ENCODE results near the gene NIT2. TPM values are rescaled to one million over a fixed set of nuclear protein-coding genes. Genes with fewer than 3 reads are reported as not detected.
A peak's percentile ranks its signal among the peaks of the same experiment; 100 is the strongest.
"Not testable (repeated sequence)": the region's sequence is repeated elsewhere in the genome, so short reads cannot be mapped to it uniquely, and the experiment has no call there.

Gene NIT2
- 3.4 and 6.8 TPM in 2 replicates for total RNA-seq

GRCh38 chr3:100334488-100335351, at the start of gene NIT2:
TSS of gene NIT2 (plus strand) at chr3:100334757. CDS start at chr3:100334792, 35 bp downstream.
- DNase-seq (ENCODE audit: low read depth in 2 of 2): peak; percentile 80 to 86

- DNase-seq (ENCODE audit: low read depth in 2 of 2): no peak
Observed at GRCh38 chr3:100288288-100288894, 46.2 kb upstream of the NIT2 start.

GRCh38 chr3:100289339-100289738, 45.2 kb upstream of the NIT2 start:
- DNase-seq (ENCODE audit: low read depth in 2 of 2): peak; percentile 65 to 70

- no peak for DNase-seq (ENCODE audit: low read depth in 2 of 2)
Observed at GRCh38 chr3:100295089-100295488, 39.5 kb upstream of the NIT2 start.

GRCh38 chr3:100297784-100298183, 36.8 kb upstream of the NIT2 start:
- peak in 1 of 2 donors; percentile 53 for DNase-seq (ENCODE audit: low read depth in 2 of 2)

GRCh38 chr3:100299016-100299415, 35.5 kb upstream of the NIT2 start:
- DNase-seq (ENCODE audit: low read depth in 2 of 2): peak; percentile 28 to 89

- DNase-seq (ENCODE audit: low read depth in 2 of 2): no peak
Observed at GRCh38 chr3:100306695-100307094, 27.9 kb upstream of the NIT2 start.

GRCh38 chr3:100310355-100310965, 24.1 kb upstream of the NIT2 start:
- DNase-seq (ENCODE audit: low read depth in 2 of 2): no peak

GRCh38 chr3:100311011-100311410, 23.5 kb upstream of the NIT2 start:
- DNase-seq (ENCODE audit: low read depth in 2 of 2): no peak

GRCh38 chr3:100316641-100317069, 17.9 kb upstream of the NIT2 start:
- DNase-seq (ENCODE audit: low read depth in 2 of 2): peak; percentile 67 to 77

- no peak for DNase-seq (ENCODE audit: low read depth in 2 of 2)
Observed at GRCh38 chr3:100317912-100318311, 16.6 kb upstream of the NIT2 start.

- no peak for DNase-seq (ENCODE audit: low read depth in 2 of 2)
Observed at GRCh38 chr3:100319951-100320350, 14.6 kb upstream of the NIT2 start.

- DNase-seq (ENCODE audit: low read depth in 2 of 2): no peak
Observed at GRCh38 chr3:100324044-100324443, 10.5 kb upstream of the NIT2 start.

GRCh38 chr3:100325827-100326226, 8.7 kb upstream of the NIT2 start:
- no peak for DNase-seq (ENCODE audit: low read depth in 2 of 2)

GRCh38 chr3:100327377-100327776, 7.2 kb upstream of the NIT2 start:
- DNase-seq (ENCODE audit: low read depth in 2 of 2): not testable (repeated sequence)

GRCh38 chr3:100329800-100330489, 4.6 kb upstream of the NIT2 start:
- DNase-seq (ENCODE audit: low read depth in 2 of 2): no peak

GRCh38 chr3:100330651-100331050, 3.9 kb upstream of the NIT2 start:
- DNase-seq (ENCODE audit: low read depth in 2 of 2): no peak

- no peak for DNase-seq (ENCODE audit: low read depth in 2 of 2)
Observed at GRCh38 chr3:100331660-100332059, 2.9 kb upstream of the NIT2 start.

GRCh38 chr3:100333051-100333450, 1.5 kb upstream of the NIT2 start:
- DNase-seq (ENCODE audit: low read depth in 2 of 2): no peak

GRCh38 chr3:100333970-100334487, 528 bp upstream of the NIT2 start:
- DNase-seq (ENCODE audit: low read depth in 2 of 2): no peak

- DNase-seq (ENCODE audit: low read depth in 2 of 2): no peak
Observed at GRCh38 chr3:100335434-100335833, 877 bp downstream of the NIT2 start.

GRCh38 chr3:100336229-100336628, 1.7 kb downstream of the NIT2 start:
- not testable (repeated sequence) for DNase-seq (ENCODE audit: low read depth in 2 of 2)

Measured in lung microvascular endothelial cell (primary cell).